Hindlimb muscle (tissue), 1 donor: Measurements from ENCODE around the gene CSNK1G1. TPM values are rescaled to one million over a fixed set of nuclear protein-coding genes. Genes with fewer than 3 reads are reported as not detected.
A peak's percentile ranks its signal among the peaks of the same experiment; 100 is the strongest.

Experiments used
- DNase-seq: peaks from one replicate; pipeline ENCODE4 v3.0.0-alpha.2; 2013
- polyA plus RNA-seq: library from polyadenylated mRNA; unstranded; fragments of 120-200 nt; gene quantifications from one replicate; pipeline ENCODE4 v1.2.1, GENCODE V29; 2013; ENCODE audit not compliant: insufficient read length

The CSNK1G1 gene
- polyA plus RNA-seq, 1 donor: 10.9 TPM

DNA sequence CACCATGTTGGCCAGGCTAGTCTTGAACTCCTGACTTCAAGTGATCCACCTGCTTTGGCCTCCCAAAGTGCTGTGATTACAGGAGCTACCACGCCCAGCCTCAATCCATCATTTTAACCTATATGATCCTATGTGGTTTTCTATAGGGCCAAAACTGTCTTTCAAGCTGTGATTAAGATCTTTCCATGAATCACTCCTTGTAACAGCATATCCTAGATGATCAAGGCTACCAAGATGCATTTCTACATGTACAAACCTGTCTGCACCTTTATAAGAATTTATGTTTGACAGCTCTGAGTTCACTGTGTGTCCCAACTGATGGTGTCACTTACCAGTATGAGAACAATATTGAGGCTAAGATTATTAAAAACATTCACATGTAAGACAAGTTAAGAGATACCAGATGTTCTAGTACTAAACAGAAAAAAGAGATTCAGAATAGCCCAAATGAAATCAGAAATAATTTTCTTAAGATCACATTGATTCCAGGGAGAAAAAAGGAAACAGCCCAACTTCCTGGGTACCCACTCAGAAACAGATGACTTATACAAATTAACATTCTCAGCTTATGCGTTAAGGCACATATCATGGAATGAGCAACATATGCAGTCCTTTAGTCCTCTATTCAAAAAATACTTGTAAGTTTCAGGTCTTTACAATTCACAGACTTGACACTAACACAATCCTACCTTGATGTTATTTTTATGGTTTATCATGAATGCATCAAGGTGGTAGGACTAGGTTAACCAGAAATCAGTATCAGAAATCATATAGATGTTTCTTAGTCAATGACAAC is 168.4 kb downstream of the CSNK1G1 start:
- DNase-seq: no peak

DNA sequence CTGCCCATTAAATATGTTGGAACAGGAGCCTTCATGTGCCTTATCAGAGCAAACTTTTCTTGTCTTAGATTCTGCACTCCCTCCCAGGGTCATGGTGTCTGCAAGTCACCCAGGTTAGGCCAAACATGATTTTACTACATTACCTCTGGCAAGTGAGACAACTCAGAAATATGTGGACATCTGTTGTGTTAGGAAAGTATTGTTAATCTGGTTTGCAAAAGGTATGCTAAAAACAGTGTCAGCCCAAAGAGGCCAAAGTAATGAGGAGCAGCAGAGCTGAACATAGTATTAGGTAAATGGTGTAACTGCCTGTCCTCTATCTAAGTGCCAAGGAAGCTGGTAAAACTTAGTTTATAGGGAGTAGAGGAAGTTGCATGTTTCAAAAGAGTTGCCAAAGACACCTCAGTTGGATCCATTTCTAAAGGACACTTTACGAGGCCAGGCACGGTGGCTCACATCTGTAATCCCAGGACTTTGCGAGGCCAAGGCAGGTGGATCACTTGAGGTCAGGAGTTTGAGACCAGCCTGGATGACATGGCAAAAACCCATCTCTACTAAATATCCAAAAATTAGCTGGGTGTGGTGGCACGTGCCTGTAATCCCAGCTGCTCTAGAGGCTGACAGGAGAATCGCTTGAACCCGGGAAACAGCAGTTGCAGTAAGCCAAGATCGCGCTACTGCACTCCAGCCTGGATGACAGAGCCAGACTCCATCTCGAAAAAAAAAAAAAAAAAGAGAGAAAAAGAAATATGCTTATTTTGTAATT is 170.6 kb downstream of the CSNK1G1 start:
- DNase-seq: no peak

DNA sequence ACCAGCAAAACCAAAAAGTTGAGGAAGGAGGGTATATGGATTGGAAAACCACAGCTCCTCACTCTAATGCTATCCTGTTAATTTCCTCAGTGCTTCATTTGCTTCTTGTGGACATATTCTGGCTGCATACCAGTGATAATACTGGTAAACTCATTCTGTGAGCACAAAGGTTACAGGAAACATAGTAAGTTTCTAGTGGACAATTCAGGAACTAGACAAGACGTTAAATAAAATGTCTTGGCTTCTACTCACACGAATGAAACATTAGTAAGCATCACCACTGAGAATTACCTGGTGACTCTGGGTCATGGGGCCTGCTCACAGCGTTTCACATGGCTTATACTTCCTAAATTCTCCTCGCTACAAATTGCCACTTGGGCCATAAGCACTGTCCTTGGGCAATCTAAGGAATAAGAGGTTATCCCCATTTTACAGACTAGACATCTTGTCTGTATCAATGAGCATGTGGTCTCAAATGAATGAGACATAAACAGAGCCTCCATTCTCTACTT is 173.1 kb downstream of the CSNK1G1 start:
- DNase-seq: no peak

DNA sequence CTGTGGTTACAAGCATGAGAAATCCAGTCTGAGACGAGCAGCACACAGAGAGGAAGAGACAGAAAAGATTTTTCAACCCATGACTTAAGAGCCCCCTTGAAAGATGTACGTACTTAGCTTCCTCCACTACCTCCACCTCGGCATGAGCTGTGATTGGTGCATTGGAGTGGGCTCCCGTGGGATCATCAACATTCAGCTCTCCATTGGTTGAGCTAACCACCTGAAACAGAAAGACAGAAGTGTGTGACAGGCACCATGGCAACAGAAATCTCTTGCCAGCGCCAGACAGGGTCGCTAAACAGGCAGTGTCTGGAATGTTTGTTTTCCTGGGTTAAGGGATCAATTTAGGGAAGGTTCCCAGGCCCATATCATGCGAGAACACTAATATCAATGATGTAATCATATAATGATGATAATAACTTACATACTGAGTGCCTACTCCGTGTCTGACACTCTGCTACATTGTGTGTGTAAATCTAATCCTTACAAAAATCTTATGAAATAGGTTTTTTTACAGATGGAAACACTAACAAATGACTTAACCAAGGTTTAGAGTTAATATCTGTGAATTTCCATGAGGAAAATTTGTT is 175.6 kb downstream of the CSNK1G1 start:
- DNase-seq: no peak

DNA sequence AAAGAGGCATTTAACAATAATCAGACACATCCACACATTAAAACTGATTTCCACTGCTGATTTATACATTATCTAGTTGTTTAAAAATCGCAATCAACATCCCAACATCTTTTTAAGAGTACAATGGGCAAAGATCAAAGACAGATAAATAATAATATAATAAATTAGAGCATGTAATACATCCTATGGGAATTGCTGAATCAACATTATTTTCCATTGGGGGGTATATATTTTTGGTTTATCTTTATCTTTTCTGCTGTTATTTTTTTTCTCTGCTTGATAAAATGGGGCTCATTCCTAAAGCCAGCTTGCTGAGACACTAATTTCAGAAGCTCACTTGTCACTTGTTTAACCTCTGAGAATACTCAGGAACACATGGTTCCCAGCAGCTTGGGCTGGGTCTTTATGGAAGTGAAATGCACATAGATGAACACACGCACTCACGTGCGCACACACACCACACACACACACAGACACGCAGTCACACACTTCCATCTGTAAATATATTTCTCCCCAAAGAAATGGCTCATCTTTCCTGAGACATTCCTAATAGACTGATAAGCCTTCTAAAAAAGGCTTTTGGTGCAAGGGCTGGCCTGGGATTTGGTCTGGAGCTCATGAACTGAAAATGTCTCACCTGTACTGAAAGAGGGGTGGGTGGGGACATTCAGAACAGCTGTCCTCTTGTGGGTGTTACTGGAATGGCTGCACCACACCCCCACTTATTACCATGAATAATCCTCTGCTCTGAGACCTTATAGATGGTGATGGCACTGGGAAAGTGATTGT is 189.7 kb downstream of the CSNK1G1 start:
- no peak for DNase-seq

DNA sequence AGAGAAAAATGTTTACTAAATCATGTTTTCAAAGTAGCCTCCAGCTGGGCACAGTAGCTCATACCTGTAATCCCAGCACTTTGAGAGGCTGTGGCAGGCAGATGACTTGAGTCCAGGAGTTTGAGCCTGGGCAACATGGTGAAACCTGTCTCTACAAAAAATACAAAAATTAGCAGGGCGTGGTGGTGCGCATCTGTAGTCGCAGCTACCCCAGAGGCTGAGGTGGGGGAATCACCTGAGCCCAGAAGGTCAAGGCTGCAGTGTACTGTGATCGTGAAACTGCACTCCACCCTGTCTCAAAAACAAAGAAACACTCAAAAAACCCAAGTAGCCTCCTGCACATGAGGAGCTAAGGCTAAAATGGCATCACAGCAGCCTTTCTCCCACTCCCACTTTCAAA is 191.5 kb downstream of the CSNK1G1 start:
- DNase-seq: no peak

- no peak for DNase-seq
Measured at GRCh38 chr15:64163659-64164362, 192.2 kb downstream of the CSNK1G1 start.

DNA sequence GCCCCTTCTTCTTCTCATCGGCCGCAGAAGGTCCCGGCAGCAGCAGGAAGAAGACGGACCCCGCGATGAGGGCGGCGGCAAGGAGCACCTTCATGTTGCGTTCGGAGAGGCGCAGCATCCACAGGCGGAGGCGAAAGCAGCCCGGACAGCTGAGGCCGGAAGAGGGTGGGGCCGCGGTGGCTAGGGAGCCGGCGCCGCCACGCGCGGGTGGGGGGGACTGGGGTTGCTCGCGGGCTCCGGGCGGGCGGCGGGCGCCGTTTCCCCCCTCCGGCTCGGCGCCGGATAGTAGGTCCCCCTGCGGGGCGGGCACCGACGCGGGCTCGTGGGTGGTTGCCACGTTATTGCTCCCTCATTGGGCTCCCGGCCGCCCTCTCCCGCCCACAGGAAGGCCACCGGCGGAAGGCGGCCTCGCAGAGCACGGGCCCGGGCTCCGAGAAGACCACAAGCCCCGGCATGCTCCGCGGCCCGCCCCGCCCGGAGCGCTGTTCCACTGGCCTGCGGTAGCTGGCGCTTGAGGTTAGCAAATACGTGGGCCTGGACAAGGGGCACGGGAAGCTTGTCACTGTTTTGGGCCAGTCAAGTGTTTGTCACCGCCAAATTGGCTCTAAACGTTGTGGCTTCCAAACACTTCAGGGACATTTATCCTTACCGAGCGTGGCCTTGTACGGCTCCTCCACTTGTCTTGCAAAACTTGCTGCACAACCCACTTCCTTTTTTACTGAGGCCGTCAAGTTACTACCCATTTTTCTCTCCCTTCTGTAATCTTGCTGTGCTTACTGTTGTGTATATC is 192.9 kb downstream of the CSNK1G1 start, which contains the start of gene PPIB:
Gene PPIB, minus strand, starts transcription at position 154 of the 790 bp plus-strand sequence. Its CDS starts 36 bp downstream, at position 118.
- DNase-seq: peak; percentile 99

DNA sequence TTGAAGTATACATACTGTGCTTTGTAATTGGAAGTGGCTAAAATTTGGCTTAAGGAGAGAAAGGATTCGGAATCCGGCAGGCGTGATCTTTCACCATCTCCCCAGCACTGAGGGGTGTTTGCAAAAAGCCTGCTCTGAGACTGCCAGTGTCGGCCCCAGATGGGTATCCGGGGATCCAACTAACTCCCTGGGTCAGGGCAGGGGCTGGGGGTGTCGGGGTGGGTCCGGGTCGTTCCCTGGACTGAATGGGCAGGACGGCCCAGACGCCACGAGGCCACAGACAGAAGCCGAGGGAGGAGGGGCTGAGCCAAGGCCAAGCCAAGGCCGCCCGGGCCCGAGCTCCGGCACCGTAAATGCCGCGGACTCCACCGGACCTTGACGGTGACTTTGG is 193.5 kb downstream of the CSNK1G1 start:
- DNase-seq: no peak

DNA sequence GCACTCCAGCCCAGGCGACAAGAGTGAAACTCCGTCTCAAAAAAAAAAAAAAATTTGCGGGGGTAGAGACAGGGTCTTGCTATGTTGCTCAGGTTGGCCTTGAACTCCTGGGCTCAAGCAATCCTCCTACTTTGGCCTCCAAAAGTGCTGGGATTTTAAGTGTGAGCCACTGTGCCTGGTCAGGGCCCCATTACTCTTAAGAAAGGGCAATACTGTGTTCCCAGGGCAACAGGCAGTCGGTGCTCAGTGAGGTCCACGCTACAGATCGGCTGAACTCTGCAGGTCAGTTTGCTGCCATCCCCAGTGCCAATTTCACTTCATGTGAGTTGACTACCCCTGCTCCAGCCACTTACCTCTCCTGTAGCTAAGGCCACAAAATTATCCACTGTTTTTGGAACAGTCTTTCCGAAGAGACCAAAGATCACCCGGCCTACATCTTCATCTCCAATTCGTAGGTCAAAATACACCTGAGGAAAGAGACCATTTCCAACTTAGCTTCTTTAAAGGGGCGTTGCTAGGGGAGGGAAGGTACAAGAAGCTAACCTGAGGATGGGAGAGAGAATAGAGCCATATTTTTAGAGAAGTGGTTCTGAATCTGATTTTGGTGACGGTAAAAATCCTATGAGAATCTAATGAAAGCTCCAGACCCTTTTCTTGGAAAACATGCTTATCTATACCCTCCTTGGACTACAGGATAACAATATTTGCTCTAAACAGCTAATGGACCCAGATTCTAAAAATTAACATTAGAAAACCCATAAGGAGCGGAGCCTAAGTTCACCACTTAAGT is 194.1 kb downstream of the CSNK1G1 start:
- DNase-seq: no peak

- no peak for DNase-seq
Measured at GRCh38 chr15:64158363-64159134, 197.4 kb downstream of the CSNK1G1 start.

- DNase-seq: no peak
Measured at GRCh38 chr15:64157599-64158125, 198.3 kb downstream of the CSNK1G1 start.

DNA sequence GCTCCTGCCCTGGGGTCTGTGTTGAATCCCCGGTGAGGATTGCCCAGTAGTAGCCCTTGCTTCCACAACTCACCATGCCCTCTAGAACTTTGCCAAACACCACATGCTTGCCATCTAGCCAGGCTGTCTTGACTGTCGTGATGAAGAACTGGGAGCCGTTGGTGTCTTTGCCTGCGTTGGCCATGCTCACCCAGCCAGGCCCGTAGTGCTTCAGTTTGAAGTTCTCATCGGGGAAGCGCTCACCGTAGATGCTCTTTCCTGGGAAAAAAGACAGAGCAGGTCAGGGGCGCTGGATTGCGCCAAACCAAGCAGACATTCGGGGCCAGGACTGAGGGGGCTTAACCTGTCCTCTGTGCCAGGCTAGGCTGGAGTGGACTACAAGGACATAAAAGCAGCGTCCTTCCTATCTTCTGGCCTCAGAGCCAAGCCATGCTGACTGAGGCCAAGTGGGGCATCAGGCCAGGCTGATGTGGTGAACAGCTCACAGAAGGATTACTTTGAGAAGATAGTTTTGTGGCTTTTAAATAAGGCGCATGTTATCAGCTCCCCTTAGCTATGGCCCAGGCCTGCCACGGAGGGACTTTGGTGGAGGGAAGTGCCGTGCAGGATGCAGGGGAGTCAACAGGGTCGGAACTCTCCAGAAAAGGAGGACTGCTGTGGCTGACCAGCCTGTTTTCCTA is 199.2 kb downstream of the CSNK1G1 start:
- no peak for DNase-seq

DNA sequence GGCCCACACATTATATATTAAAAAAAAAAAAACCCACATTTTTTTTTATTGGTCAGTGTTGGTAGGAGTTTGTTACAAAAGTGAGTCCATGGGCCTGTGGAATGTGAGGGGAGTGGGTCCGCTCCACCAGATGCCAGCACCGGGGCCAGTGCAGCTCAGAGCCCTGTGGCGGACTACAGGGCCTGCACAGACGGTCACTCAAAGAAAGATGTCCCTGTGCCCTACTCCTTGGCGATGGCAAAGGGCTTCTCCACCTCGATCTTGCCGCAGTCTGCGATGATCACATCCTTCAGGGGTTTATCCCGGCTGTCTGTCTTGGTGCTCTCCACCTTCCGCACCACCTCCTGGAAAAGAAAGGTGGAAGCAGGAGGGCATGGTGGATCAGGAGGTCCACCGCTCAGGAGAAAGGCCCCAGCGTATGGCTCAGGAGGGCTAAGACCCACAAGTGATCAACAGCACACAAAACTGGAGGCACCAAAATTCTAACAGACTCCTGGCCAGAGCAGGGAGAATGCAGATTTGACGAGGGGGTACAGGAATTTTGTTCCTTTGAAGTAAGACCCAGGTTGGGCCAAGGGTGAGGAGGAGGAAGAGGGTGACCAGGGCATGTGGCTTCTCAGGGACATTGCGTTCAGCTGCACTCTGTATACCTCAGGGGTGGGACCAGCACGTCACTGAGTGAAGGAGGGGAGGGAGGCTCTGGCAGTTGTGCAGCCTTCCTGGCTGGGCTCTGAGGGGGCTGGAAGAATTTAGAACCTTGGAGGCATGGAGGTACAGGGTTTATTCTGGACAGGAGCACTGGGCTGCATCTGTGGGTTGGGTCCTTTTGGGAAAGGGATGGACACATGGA is 199.9 kb downstream of the CSNK1G1 start:
- DNase-seq: no peak

DNA sequence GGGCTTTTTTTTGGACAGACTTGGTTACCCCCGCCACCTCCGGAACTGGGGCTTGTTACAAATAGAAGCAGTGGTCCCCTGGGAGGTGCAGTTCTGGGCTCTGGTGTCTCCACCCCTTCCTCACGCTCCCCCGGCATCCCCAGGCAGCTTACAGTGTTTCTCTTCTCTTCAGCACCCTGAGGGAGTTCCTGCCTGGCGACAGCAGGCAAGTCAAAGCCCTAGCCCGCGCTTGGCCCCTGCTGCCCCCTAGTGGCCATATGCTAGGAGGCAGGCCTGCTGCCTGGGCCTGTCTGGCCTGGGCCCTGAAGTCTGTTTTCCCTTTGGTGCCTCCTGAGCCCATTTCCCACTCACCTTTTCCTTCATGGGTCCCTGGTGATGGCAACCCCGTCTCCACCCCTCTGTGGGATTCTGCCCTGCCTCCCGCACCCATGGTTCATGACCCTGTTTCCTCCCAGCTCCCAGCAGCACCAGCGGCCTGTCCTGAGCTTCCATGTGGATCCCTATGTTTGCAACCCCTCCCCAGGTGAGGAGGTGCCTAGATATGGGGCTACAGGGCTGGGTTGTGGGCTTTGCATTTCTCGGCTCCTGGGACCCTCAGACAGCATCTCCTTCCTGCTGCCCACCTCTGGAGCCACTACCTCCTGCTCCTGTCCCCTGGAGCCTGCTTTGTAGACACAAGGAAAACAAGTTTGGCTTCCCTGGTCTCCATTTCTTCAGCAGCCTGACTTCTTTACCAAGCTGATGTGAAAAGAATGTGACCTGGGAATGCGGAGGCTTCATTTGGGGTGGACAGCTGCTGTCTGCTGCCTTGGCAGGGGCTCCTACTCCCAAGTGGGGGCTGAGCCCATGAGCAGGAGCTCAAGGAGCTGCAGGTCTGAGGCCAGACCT is 202.2 kb downstream of the CSNK1G1 start:
- peak; percentile 85 for DNase-seq
